Adipocyte (in vitro differentiated cells): ENCODE results near the gene DIS3L.
A peak's percentile ranks its signal among the peaks of the same experiment; 100 is the strongest.
"Not testable (repeated sequence)": the region's sequence is repeated elsewhere in the genome, so short reads cannot be mapped to it uniquely, and the experiment has no call there.

Source experiments
- DNase-seq: peaks from one replicate; pipeline ENCODE4 v3.0.0-alpha.2; 2015; ENCODE audit warnings: low read depth
- H3K27me3 ChIP-seq: replicated peaks from 2 replicates; pipeline ENCODE4 v1.7.0; 2013; ENCODE audit warnings: mild to moderate bottlenecking, low read length, moderate library complexity; ENCODE audit not compliant: control insufficient read depth, insufficient read depth
- H3K36me3 ChIP-seq: 2 replicates; pipeline ENCODE4 v1.7.0; 2013; ENCODE audit warnings: low read length, mild to moderate bottlenecking, moderate library complexity; ENCODE audit not compliant: control insufficient read depth, insufficient read depth, severe bottlenecking
- H3K4me1 ChIP-seq: 2 replicates; pipeline ENCODE4 v1.7.0; 2013; ENCODE audit warnings: mild to moderate bottlenecking, low read length, moderate library complexity; ENCODE audit not compliant: control insufficient read depth, insufficient read depth
- H3K4me3 ChIP-seq: 2 replicates; pipeline ENCODE4 v1.7.0; 2013; ENCODE audit warnings: mild to moderate bottlenecking, low read length, moderate library complexity
- H3K9ac ChIP-seq: 2 replicates; pipeline ENCODE4 v1.7.0; 2013; ENCODE audit warnings: mild to moderate bottlenecking, low read length, moderate library complexity
- H3K9me3 ChIP-seq: 2 replicates; pipeline ENCODE4 v1.7.0; 2013; ENCODE audit warnings: mild to moderate bottlenecking, low read length, moderate library complexity; ENCODE audit not compliant: control insufficient read depth

Gene DIS3L

GRCh38 chr15:66327736-66328135 is 34.4 kb downstream of the DIS3L start:
- no peaks in the 10 kb centered on the region for H3K9me3 ChIP-seq
- H3K4me1 ChIP-seq: no peaks in the 10 kb centered on the region
- H3K27me3 ChIP-seq: no peaks in the 10 kb centered on the region
- no peak overlapping the region for H3K9ac ChIP-seq
- H3K4me3 ChIP-seq: no peak overlapping the region
- no peak for DNase-seq
- H3K36me3 ChIP-seq: peaks cover 80% of the 10 kb centered on the region

DNA sequence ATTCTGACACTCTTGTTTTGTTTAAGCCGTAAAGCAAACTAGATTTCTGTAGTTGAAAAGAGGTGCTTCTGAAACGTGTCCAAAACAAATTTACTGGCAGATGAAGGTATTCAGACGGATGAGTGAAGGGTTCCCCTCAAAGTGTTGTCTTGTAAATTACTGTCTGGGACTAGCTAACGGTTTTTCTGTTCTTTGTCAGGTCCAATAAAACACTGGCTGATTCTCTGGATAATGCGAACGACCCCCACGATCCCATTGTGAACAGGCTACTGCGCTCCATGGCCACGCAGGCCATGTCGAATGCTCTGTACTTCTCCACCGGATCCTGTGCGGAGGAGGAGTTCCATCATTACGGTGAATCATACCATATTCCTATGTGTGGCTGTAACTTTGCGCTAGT is 35.4 kb downstream of the DIS3L start:
- Histone ChIP-seq H3K27me3 (no peaks in the 10 kb centered on the region), H3K9ac (no peak overlapping the region), H3K9me3 (no peaks in the 10 kb centered on the region), H3K4me3 (no peak overlapping the region), H3K36me3 (peaks cover 78% of the 10 kb centered on the region), H3K4me1 (no peaks in the 10 kb centered on the region)
- no peak for DNase-seq

DNA sequence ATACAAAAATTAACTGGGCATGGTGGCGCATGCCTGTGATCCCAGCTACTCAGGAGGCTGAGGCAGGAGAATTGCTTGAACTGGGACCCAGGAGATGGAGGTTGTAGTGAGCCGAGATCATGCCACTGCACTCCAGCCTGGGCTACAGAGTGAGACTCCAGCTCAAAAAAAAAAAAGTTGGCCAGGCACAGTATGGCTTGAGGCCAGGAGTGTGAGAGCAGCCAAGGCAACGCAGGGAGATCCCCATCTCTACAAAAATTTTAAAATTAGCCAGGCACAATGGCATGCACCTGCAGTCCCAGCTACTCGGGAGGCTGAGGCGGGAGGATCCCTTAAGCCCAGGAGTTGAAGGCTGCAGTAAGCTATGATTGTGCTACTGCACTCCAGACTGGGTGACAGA is 55.2 kb downstream of the DIS3L start:
- H3K9me3 ChIP-seq, DNase-seq, H3K4me3 ChIP-seq, H3K4me1 ChIP-seq, H3K9ac ChIP-seq, H3K27me3 ChIP-seq: not testable (repeated sequence)
- H3K36me3 ChIP-seq: peaks cover 13% of the 10 kb centered on the region

DNA sequence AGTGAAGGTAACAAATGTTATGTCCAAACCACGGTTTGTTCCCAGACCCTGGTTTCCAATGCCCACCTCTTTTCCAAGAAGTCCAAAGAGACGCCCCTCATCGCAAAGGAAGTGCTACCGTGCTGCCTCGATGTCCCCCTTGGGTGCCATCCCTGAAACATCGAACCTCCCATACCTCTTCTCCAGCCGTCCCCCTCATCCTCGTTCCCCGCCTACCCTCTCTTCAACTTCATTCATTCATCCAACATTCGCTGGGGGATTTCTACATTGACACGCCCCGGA is 62.6 kb downstream of the DIS3L start:
- H3K4me3 ChIP-seq: peak overlapping the region; percentile 91
- no peaks in the 10 kb centered on the region for H3K9me3 ChIP-seq
- H3K9ac ChIP-seq: peak overlapping the region; percentile 94
- H3K4me1 ChIP-seq: peaks cover 6% of the 10 kb centered on the region
- peaks cover 3% of the 10 kb centered on the region for H3K36me3 ChIP-seq
- DNase-seq: no peak
- H3K27me3 ChIP-seq: no peaks in the 10 kb centered on the region

- Histone ChIP-seq H3K9ac (peak within 1 kb of the TSS; percentile 94), H3K4me3 (peak within 1 kb of the TSS; percentile 91), H3K4me1 (peaks cover 6% of the 10 kb centered on the region), H3K9me3 (no peaks in the 10 kb centered on the region), H3K27me3 (no peaks in the 10 kb centered on the region), H3K36me3 (peaks cover 3% of the 10 kb centered on the region)
- peak; percentile 98 for DNase-seq
Observed at GRCh38 chr15:66356359-66357236, 63.2 kb downstream of the DIS3L start, which contains the start of gene TIPIN. TIPIN (minus strand) TSS chr15:66356685; CDS start chr15:66352947, 3,738 bp downstream.

- Histone ChIP-seq H3K36me3 (no peaks in the 10 kb centered on the region), H3K27me3 (no peaks in the 10 kb centered on the region), H3K4me1 (peaks cover 6% of the 10 kb centered on the region), H3K9me3 (no peaks in the 10 kb centered on the region), H3K4me3 (no peak overlapping the region), H3K9ac (no peak overlapping the region)
- DNase-seq: no peak
Observed at GRCh38 chr15:66359740-66360139, 66.4 kb downstream of the DIS3L start.

- H3K9ac ChIP-seq, H3K9me3 ChIP-seq, H3K36me3 ChIP-seq, H3K4me3 ChIP-seq, H3K4me1 ChIP-seq, H3K27me3 ChIP-seq, DNase-seq: not testable (repeated sequence)
Observed at GRCh38 chr15:66361745-66362460, 68.5 kb downstream of the DIS3L start.

GRCh38 chr15:66362776-66363175 is 69.4 kb downstream of the DIS3L start:
- no peaks in the 10 kb centered on the region for H3K36me3 ChIP-seq
- no peaks in the 10 kb centered on the region for H3K27me3 ChIP-seq
- H3K9ac ChIP-seq: no peak overlapping the region
- no peak for DNase-seq
- H3K4me1 ChIP-seq: no peaks in the 10 kb centered on the region
- no peak overlapping the region for H3K4me3 ChIP-seq
- no peaks in the 10 kb centered on the region for H3K9me3 ChIP-seq

DNA sequence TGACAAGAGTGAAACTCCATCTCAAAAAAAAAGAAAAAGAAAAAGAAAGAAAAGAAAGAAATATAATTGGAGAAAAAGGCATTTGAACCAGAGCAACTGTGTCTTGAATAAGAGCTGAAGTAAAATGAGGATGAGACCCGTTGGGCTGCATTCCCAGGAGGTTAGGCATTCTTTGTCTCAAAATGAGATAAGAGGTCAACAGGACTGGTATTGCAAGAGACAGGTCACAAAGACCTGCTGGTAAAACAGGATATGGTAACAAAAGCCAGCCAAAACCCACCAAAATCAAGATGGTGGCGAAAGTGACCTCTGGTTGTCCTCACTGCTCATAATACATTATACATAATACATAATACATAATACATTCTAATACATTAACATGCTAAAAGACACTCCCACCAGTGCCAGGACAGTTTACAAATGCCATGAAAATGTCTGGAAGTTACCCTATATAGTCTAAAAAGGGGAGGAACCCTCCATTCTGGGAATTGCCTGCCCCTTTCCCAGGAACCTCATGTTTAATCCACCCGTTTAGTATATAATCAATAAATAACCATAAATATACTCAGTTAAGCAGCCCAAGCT is 71.7 kb downstream of the DIS3L start:
- H3K4me3 ChIP-seq: no peak overlapping the region
- no peaks in the 10 kb centered on the region for H3K36me3 ChIP-seq
- DNase-seq: no peak
- no peaks in the 10 kb centered on the region for H3K27me3 ChIP-seq
- H3K9me3 ChIP-seq: no peaks in the 10 kb centered on the region
- H3K9ac ChIP-seq: no peak overlapping the region
- peaks cover 2% of the 10 kb centered on the region for H3K4me1 ChIP-seq

GRCh38 chr15:66369773-66370651 is 76.6 kb downstream of the DIS3L start:
- H3K4me3 ChIP-seq: peak overlapping the region; percentile 65
- H3K36me3 ChIP-seq: no peaks in the 10 kb centered on the region
- no peaks in the 10 kb centered on the region for H3K27me3 ChIP-seq
- peak; percentile 34 for DNase-seq
- peaks cover 4% of the 10 kb centered on the region for H3K4me1 ChIP-seq
- peak overlapping the region; percentile 38 for H3K9ac ChIP-seq
- peaks cover 5% of the 10 kb centered on the region for H3K9me3 ChIP-seq

DNA sequence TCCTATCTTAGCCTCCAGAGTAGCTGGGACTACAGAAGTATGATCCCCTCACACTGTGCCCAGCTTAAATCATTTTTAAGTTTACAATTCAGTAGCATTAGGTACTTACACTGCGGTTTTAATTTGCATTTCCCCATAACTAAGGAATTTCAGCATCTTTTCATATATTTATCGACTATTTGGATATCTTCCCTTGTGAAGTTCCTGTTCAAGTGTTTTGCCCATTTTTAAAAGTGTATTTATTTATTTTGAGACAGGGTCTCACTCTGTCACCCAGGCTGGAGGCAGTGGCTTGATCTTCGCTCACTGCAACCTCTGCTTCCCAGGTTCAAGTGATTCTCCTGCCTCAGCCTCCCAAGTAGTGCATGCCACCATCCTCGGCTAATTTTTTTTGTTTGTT is 80.8 kb downstream of the DIS3L start:
- Histone ChIP-seq H3K9ac (no peak overlapping the region), H3K27me3 (no peaks in the 10 kb centered on the region), H3K36me3 (no peaks in the 10 kb centered on the region), H3K9me3 (peaks cover 5% of the 10 kb centered on the region), H3K4me3 (no peak overlapping the region), H3K4me1 (peaks cover 4% of the 10 kb centered on the region)
- DNase-seq: no peak
